Kidney glomerular epithelial cell (primary cell): ENCODE measurements around the gene SPRR2F.
"Not testable (repeated sequence)": the region's sequence is repeated elsewhere in the genome, so short reads cannot be mapped to it uniquely, and the experiment has no call there.

Experiments
- DNase-seq: peaks from one replicate; lab custom pipeline; 2025; lab: John Stamatoyannopoulos, UW

The SPRR2F gene

GRCh38 chr1:153113416-153113815, at the start of gene SPRR2F:
TSS of gene SPRR2F (minus strand) at chr1:153113516. CDS start at chr1:153112733, 783 bp downstream.
- no peak for DNase-seq

GRCh38 chr1:153155541-153155940, 42.2 kb upstream of the SPRR2F start:
- no peak for DNase-seq

- DNase-seq = no peak
Observed at GRCh38 chr1:153152481-153152880, 39.2 kb upstream of the SPRR2F start.

- no peak for DNase-seq
Observed at GRCh38 chr1:153150846-153151245, 37.5 kb upstream of the SPRR2F start, which contains the start of gene SPRR2G. TSS of gene SPRR2G (minus strand) at chr1:153150890. CDS start at chr1:153150110, 780 bp downstream.

- no peak for DNase-seq
Observed at GRCh38 chr1:153141377-153141776, 28.1 kb upstream of the SPRR2F start.

- DNase-seq = no peak
Observed at GRCh38 chr1:153140484-153140883, 27.2 kb upstream of the SPRR2F start.

GRCh38 chr1:153133743-153134142, 20.4 kb upstream of the SPRR2F start:
- no peak for DNase-seq

- DNase-seq = no peak
Observed at GRCh38 chr1:153133267-153133666, 20.0 kb upstream of the SPRR2F start.

GRCh38 chr1:153128688-153129087, 15.4 kb upstream of the SPRR2F start:
- not testable (repeated sequence) for DNase-seq

GRCh38 chr1:153127296-153127695, 14.0 kb upstream of the SPRR2F start:
- no peak for DNase-seq

GRCh38 chr1:153125536-153125935, 12.2 kb upstream of the SPRR2F start:
- no peak for DNase-seq

- DNase-seq = not testable (repeated sequence)
Observed at GRCh38 chr1:153123793-153124192, 10.5 kb upstream of the SPRR2F start.

GRCh38 chr1:153122831-153123421, 9.6 kb upstream of the SPRR2F start:
- no peak for DNase-seq

GRCh38 chr1:153120945-153121344, 7.6 kb upstream of the SPRR2F start:
- DNase-seq = no peak

GRCh38 chr1:153119491-153119971, 6.2 kb upstream of the SPRR2F start:
- no peak for DNase-seq

- not testable (repeated sequence) for DNase-seq
Observed at GRCh38 chr1:153115264-153115663, 1.9 kb upstream of the SPRR2F start.

- DNase-seq = not testable (repeated sequence)
Observed at GRCh38 chr1:153112454-153112853, 862 bp downstream of the SPRR2F start.

- no peak for DNase-seq
Observed at GRCh38 chr1:153100245-153100644, 13.1 kb downstream of the SPRR2F start.

GRCh38 chr1:153099461-153100045, 13.8 kb downstream of the SPRR2F start:
- no peak for DNase-seq

GRCh38 chr1:153095764-153096163, 17.6 kb downstream of the SPRR2F start:
- no peak for DNase-seq

- no peak for DNase-seq
Observed at GRCh38 chr1:153094426-153094825, 18.9 kb downstream of the SPRR2F start, which contains the start of gene SPRR2E. TSS of gene SPRR2E (minus strand) at chr1:153094526. CDS start at chr1:153093751, 775 bp downstream.

GRCh38 chr1:153087652-153088051, 25.7 kb downstream of the SPRR2F start:
- DNase-seq = no peak

- DNase-seq = no peak
Observed at GRCh38 chr1:153081736-153082135, 31.6 kb downstream of the SPRR2F start.
